Chondrocyte (in vitro differentiated cells): Measurements from ENCODE around the gene VTN. TPM values are rescaled to one million over a fixed set of nuclear protein-coding genes. Genes with fewer than 3 reads are reported as not detected.
A peak's percentile ranks its signal among the peaks of the same experiment; 100 is the strongest.

Experiments used
- DNase-seq: peaks from one replicate; pipeline ENCODE4 v3.0.0; 2021; ENCODE audit warnings: mixed read lengths, low spot score
- H3K27ac Mint-ChIP-seq: one replicate; pipeline ENCODE4 v1.8.0; 2021; ENCODE audit warnings: mild to moderate bottlenecking, moderate library complexity, mixed read lengths; ENCODE audit not compliant: unreplicated experiment
- H3K27me3 Mint-ChIP-seq: 2 replicates; pipeline ENCODE4 v1.8.0; 2021; ENCODE audit warnings: low read depth, mixed read lengths
- H3K36me3 Mint-ChIP-seq: 2 replicates; pipeline ENCODE4 v1.8.0; 2021; ENCODE audit warnings: low read depth, mixed read lengths
- H3K4me1 Mint-ChIP-seq: 2 replicates; pipeline ENCODE4 v1.8.0; 2021; ENCODE audit warnings: low read depth, mild to moderate bottlenecking, mixed read lengths
- H3K4me3 Mint-ChIP-seq: one replicate; pipeline ENCODE4 v1.8.0; 2021; ENCODE audit warnings: mild to moderate bottlenecking, moderate library complexity, mixed read lengths; ENCODE audit not compliant: unreplicated experiment
- H3K9me3 Mint-ChIP-seq: 2 replicates; pipeline ENCODE4 v1.8.0; 2021; ENCODE audit warnings: low read depth, mixed read lengths
- total RNA-seq: library from RNA; stranded (reverse); gene quantifications from 3 replicates; pipeline ENCODE4 v1.2.1, GENCODE V29; 2021
- TF ChIP-seq, protein P1 (sequence below): fragments of 200-600 bp; sonication (generic); IDR thresholded peaks from 2 replicates; pipeline ENCODE4 v1.5.0; 2021; ENCODE audit warnings: antibody characterized with exemption, mild to moderate bottlenecking, moderate library complexity

The VTN gene
- total RNA-seq, 1 donor from 2014 or later: 0.55 TPM

DNA sequence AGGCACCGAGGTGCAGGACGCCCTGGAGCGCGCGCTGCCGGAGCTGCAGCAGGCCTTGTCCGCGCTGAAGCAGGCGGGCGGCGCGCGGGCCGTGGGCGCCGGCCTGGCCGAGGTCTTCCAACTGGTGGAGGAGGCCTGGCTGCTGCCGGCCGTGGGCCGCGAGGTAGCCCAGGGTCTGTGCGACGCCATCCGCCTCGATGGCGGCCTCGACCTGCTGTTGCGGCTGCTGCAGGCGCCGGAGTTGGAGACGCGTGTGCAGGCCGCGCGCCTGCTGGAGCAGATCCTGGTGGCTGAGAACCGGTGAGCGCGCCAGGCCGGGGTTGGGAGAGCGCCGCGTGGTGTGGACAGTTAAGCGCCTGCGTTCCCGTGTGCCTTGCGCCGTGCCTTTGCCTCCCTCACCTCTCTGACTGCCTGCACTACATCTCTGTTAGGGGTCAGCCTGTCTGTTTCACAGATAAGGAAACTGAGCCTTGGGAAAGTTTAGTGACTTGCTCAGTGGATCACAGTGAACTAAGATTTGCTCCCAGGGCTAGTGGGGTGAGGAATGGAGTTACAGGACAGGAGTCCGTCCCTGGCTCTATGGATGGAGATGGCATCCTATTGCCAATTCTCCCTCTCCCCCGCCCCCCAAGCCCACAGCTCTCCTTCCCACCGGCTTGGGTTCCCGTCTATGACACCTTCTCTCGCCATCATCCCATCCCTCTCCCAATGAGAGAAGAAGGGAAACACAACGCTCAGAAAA, 2.3 kb upstream of the VTN start:
- H3K4me1 Mint-ChIP-seq: peaks cover 33% of the 10 kb centered on the region
- peak; percentile 91 for DNase-seq
- no peaks in the 10 kb centered on the region for H3K27me3 Mint-ChIP-seq
- TF ChIP-seq, protein P1, sequence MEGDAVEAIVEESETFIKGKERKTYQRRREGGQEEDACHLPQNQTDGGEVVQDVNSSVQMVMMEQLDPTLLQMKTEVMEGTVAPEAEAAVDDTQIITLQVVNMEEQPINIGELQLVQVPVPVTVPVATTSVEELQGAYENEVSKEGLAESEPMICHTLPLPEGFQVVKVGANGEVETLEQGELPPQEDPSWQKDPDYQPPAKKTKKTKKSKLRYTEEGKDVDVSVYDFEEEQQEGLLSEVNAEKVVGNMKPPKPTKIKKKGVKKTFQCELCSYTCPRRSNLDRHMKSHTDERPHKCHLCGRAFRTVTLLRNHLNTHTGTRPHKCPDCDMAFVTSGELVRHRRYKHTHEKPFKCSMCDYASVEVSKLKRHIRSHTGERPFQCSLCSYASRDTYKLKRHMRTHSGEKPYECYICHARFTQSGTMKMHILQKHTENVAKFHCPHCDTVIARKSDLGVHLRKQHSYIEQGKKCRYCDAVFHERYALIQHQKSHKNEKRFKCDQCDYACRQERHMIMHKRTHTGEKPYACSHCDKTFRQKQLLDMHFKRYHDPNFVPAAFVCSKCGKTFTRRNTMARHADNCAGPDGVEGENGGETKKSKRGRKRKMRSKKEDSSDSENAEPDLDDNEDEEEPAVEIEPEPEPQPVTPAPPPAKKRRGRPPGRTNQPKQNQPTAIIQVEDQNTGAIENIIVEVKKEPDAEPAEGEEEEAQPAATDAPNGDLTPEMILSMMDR: no peak
- no peaks in the 10 kb centered on the region for H3K9me3 Mint-ChIP-seq
- peak overlapping the region; percentile 65 for H3K4me3 Mint-ChIP-seq
- H3K36me3 Mint-ChIP-seq: no peaks in the 10 kb centered on the region
- H3K27ac Mint-ChIP-seq: peak overlapping the region; percentile 17

DNA sequence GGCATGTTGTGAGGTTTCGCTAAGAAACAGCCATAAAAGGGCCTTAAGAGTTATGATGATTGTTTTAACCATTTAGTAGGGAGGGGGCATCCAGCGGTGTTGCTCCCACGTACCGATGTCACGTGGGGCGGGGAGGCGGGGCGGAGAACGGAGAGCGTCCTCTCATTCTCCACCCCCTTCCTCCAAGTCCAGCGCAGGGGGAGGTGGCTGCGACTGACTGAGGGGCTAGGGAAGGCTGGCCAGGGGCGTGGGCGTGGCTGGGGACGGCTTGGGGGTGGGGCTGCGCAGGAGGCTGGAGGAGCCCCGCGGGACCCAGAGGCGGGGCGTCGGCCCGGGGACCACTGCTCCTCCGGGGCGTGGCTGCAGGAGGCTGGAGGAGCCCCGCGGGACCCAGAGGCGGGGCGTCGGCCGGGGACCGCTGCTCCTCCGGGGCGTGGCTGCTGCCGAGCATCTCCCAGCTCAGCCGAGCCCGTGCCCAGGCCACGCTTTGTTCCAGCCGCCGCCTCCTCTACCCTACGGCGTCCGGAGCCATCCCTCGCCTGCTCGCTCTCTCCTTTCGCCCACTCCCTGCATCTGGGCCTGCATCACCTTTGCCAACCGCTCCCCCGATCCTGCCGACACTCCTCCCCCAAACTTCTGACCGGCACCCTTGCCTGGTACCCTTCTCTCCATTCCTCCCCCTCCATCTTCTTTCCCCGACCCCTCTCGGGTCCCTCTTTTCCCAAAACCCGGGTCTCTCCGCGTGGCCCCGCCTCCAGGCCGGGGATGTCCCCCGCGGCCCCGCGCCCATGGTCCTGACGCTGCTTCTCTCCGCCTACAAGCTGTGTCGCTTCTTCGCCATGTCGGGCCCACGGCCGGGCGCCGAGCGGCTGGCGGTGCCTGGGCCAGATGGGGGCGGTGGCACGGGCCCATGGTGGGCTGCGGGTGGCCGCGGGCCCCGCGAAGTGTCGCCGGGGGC, 1.4 kb upstream of the VTN start, which contains the start of gene SARM1:
Gene SARM1, plus strand, starts transcription at position 450 of the 958 bp plus-strand sequence. Its CDS starts 339 bp downstream, at position 789.
- no peaks in the 10 kb centered on the region for H3K9me3 Mint-ChIP-seq

DNA sequence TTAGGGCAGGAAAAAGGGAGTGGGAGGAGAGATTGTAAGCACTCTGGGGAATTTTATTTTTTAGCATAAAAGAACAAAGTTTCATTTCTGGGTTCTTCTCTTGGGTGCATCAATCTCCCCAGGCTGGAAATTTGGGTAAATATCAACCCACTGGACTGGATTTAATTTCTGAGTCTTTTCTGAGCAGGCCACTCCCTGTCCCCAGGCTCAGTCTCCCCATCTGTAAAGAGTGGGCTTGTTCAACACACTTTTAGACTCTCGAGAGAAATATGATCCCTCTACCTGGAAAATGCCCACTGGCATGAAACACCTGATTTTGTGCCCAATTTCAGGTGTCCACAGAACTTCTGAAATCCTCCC, 617 bp upstream of the VTN start:
- Mint-ChIP-seq H3K27me3 (no peaks in the 10 kb centered on the region), H3K4me1 (peaks cover 33% of the 10 kb centered on the region), H3K4me3 (peak overlapping the region; percentile 74), H3K36me3 (no peaks in the 10 kb centered on the region), H3K27ac (peak overlapping the region; percentile 88), H3K9me3 (no peaks in the 10 kb centered on the region)
- no peak for DNase-seq
- TF ChIP-seq, protein P1: no peak

More for the DNA sequence above, 1.4 kb upstream of the VTN start, which contains the start of gene SARM1:
- Mint-ChIP-seq H3K27me3 (no peaks in the 10 kb centered on the region), H3K27ac (peak within 1 kb of the TSS; percentile 88), H3K4me3 (peak within 1 kb of the TSS; percentile 79), H3K4me1 (peaks cover 33% of the 10 kb centered on the region), H3K36me3 (no peaks in the 10 kb centered on the region)
- DNase-seq: peak; percentile 95
- TF ChIP-seq, protein P1: no peak

DNA sequence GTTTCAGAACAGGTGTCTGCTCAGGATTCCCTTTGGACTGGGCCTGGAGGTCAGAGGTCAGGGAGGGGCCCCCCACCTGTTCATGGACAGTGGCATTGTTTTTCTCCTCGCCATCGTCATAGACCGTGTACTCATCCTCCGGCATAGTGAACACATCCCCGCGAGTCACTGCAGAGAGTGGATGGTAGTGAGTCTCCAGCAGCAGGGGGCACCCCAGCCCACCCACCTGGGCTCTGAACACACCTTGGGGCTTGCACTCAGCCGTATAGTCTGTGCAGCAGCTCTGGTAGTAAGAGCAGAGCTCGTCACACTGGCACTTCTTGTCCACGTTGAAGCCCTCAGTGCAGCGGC, 448 bp downstream of the VTN start:
- Mint-ChIP-seq H3K27ac (no peak overlapping the region), H3K4me3 (no peak overlapping the region), H3K27me3 (no peaks in the 10 kb centered on the region), H3K36me3 (no peaks in the 10 kb centered on the region), H3K9me3 (no peaks in the 10 kb centered on the region), H3K4me1 (peaks cover 33% of the 10 kb centered on the region)
- no peak for DNase-seq
- TF ChIP-seq, protein P1: peak; percentile 7
